ENCODE data around the gene ACO2. TPM values are rescaled to one million over a fixed set of nuclear protein-coding genes. Genes with fewer than 3 reads are reported as not detected.
A peak's percentile ranks its signal among the peaks of the same experiment; 100 is the strongest.

The ACO2 gene
- total RNA-seq, 1 donor from 2014 or later: 77.3 TPM

- Mint-ChIP-seq H3K4me3 (ENCODE audit: unreplicated experiment) (no peak overlapping the region), H3K27ac (ENCODE audit: unreplicated experiment) (no peak overlapping the region), H3K9me3 (ENCODE audit: unreplicated experiment) (no peaks in the 10 kb centered on the region), H3K36me3 (ENCODE audit: unreplicated experiment) (peaks cover 3% of the 10 kb centered on the region), H3K4me1 (ENCODE audit: unreplicated experiment) (peaks cover 32% of the 10 kb centered on the region), H3K27me3 (ENCODE audit: unreplicated experiment) (no peaks in the 10 kb centered on the region)
- no peak for TF ChIP-seq CTCF (IDR thresholded peaks at IDR 0.05)
- no peak for DNase-seq (ENCODE audit: extremely low spot score, unreplicated experiment)
These were observed 18.4 kb downstream of the ACO2 start for GRCh38 chr22:41487037-41487935.

- Mint-ChIP-seq H3K36me3 (ENCODE audit: unreplicated experiment) (peaks cover 3% of the 10 kb centered on the region), H3K4me1 (ENCODE audit: unreplicated experiment) (peaks cover 24% of the 10 kb centered on the region), H3K9me3 (ENCODE audit: unreplicated experiment) (no peaks in the 10 kb centered on the region), H3K27ac (ENCODE audit: unreplicated experiment) (no peak overlapping the region), H3K27me3 (ENCODE audit: unreplicated experiment) (no peaks in the 10 kb centered on the region), H3K4me3 (ENCODE audit: unreplicated experiment) (no peak overlapping the region)
- DNase-seq (ENCODE audit: extremely low spot score, unreplicated experiment): no peak
- no peak for TF ChIP-seq CTCF (IDR thresholded peaks at IDR 0.05)
These were observed 19.2 kb downstream of the ACO2 start for GRCh38 chr22:41488076-41488475.

- Mint-ChIP-seq H3K4me1 (ENCODE audit: unreplicated experiment) (peaks cover 18% of the 10 kb centered on the region), H3K27ac (ENCODE audit: unreplicated experiment) (peak overlapping the region; percentile 1), H3K36me3 (ENCODE audit: unreplicated experiment) (peaks cover 3% of the 10 kb centered on the region), H3K9me3 (ENCODE audit: unreplicated experiment) (no peaks in the 10 kb centered on the region), H3K27me3 (ENCODE audit: unreplicated experiment) (no peaks in the 10 kb centered on the region), H3K4me3 (ENCODE audit: unreplicated experiment) (no peak overlapping the region)
- DNase-seq (ENCODE audit: extremely low spot score, unreplicated experiment): no peak
- TF ChIP-seq CTCF (IDR thresholded peaks at IDR 0.05): no peak
These were observed 19.9 kb downstream of the ACO2 start for GRCh38 chr22:41488596-41489385.

- Mint-ChIP-seq H3K36me3 (ENCODE audit: unreplicated experiment) (peaks cover 3% of the 10 kb centered on the region), H3K4me3 (ENCODE audit: unreplicated experiment) (no peak overlapping the region), H3K4me1 (ENCODE audit: unreplicated experiment) (peaks cover 13% of the 10 kb centered on the region), H3K27me3 (ENCODE audit: unreplicated experiment) (no peaks in the 10 kb centered on the region), H3K27ac (ENCODE audit: unreplicated experiment) (peak overlapping the region; percentile 11), H3K9me3 (ENCODE audit: unreplicated experiment) (no peaks in the 10 kb centered on the region)
- no peak for TF ChIP-seq CTCF (IDR thresholded peaks at IDR 0.05)
- no peak for DNase-seq (ENCODE audit: extremely low spot score, unreplicated experiment)
These were observed 22.6 kb downstream of the ACO2 start for GRCh38 chr22:41491374-41492100.

Measured in osteocyte (in vitro differentiated cells).